Tibial nerve (tissue), 4 donors: Measurements from ENCODE around the gene PNCK. TPM values are rescaled to one million over a fixed set of nuclear protein-coding genes. Genes with fewer than 3 reads are reported as not detected.
"Not testable (repeated sequence)": the region's sequence is repeated elsewhere in the genome, so short reads cannot be mapped to it uniquely, and the experiment has no call there.

Experiments used
- DNase-seq, 2 donors: peaks; one replicate each; pipeline ENCODE4 v3.0.0-alpha.2; 2019; ENCODE audit warnings: low spot score in 2 of 2
- H3K27ac ChIP-seq, 4 donors: fragments of 200-600 bp; sonication (generic) in 3 of 4; one replicate each; pipeline ENCODE4 v1.5.1; 2017 to 2019; ENCODE audit warnings: mild to moderate bottlenecking in 1 of 4
- H3K27me3 ChIP-seq, 2 donors: fragments of 200-600 bp; sonication (generic) in 1 of 2; one replicate each; pipeline versions ENCODE4 v1.5.1 to v1.6.0; 2017 to 2019
- H3K36me3 ChIP-seq, 3 donors: fragments of 200-600 bp; sonication (generic); one replicate each; pipeline ENCODE4 v1.5.1; 2018 to 2019
- H3K4me1 ChIP-seq, 4 donors: fragments of 200-600 bp; sonication (generic) in 3 of 4; one replicate each; pipeline ENCODE4 v1.5.1; 2017 to 2019
- H3K4me3 ChIP-seq, 4 donors: fragments of 200-600 bp; sonication (generic) in 3 of 4; one replicate each; pipeline ENCODE4 v1.5.1; 2017 to 2019; ENCODE audit warnings: mild to moderate bottlenecking in 1 of 4, moderate library complexity in 1 of 4
- H3K9me3 ChIP-seq, 4 donors: fragments of 200-600 bp; sonication (generic) in 3 of 4; one replicate each; pipeline ENCODE4 v1.5.1; 2017 to 2019
- CTCF ChIP-seq, 5 experiments: fragments of 200-600 bp in 3 of 5; fragments of 450-650 bp in 2 of 5; sonication (generic) in 3 of 5; IDR thresholded peaks; one replicate each; pipeline ENCODE4 v1.5.1; 2016 to 2019; ENCODE audit warnings: antibody characterized with exemption in 5 of 5, mild to moderate bottlenecking in 3 of 5, moderate library complexity in 2 of 5
- EP300 ChIP-seq, 2 donors: sonication (generic); formaldehyde crosslinking; IDR thresholded peaks; one replicate each; pipeline ENCODE4 v1.6.1; 2017; ENCODE audit warnings: antibody characterized with exemption in 2 of 2, mild to moderate bottlenecking in 1 of 2
- POLR2A ChIP-seq, 2 donors: fragments of 450-650 bp; IDR thresholded peaks; one replicate each; pipeline ENCODE4 v1.6.1; 2017; ENCODE audit warnings: antibody characterized with exemption in 2 of 2, mild to moderate bottlenecking in 2 of 2, moderate library complexity in 2 of 2
- WGBS, 2 donors: methylation state at CpG; one replicate each; pipeline ENCODE4 v1.1.5; 2018; 5-methylcytosine and 5-hydroxymethylcytosine counted together
- total RNA-seq, 4 donors: library from RNA; depleted of rRNA; stranded (reverse); fragments of >200 nt; gene quantifications; one replicate each; pipeline ENCODE4 v1.1.0, GENCODE V29; 2016

PNCK gene
- total RNA-seq, 4 donors from 2014 or later = 0.63 to 4.5 (median 3.6) TPM; not detected in 1

- no peaks in the 10 kb centered on the region for H3K27me3 ChIP-seq
- WGBS, 2 donors = 33 to 61% methylated on average over 9 to 19 of the region's 21 CpGs
Measured at GRCh38 chrX:153684467-153685155, 11.0 kb upstream of the PNCK start.

GRCh38 chrX:153683486-153683885 is 9.9 kb upstream of the PNCK start:
- not testable (repeated sequence) for DNase-seq, H3K27me3 ChIP-seq, H3K4me3 ChIP-seq, H3K4me1 ChIP-seq, H3K27ac ChIP-seq, H3K9me3 ChIP-seq, H3K36me3 ChIP-seq
- WGBS, 2 donors = 94 to 97% methylated on average over 3 to 8 of the region's 8 CpGs

More at GRCh38 chrX:153684467-153685155, 11.0 kb upstream of the PNCK start:
- TF ChIP-seq EP300 (IDR thresholded peaks at IDR 0.05) = no peak
- TF ChIP-seq CTCF (IDR thresholded peaks at IDR 0.05) = no peak
- TF ChIP-seq POLR2A (IDR thresholded peaks at IDR 0.05) = no peak
- Histone ChIP-seq H3K4me3 (no peak overlapping the region), H3K9me3 (no peaks in the 10 kb centered on the region), H3K27ac (no peak overlapping the region), H3K36me3 (no peaks in the 10 kb centered on the region), H3K4me1 (peaks cover 0 to 7% (median 0%) of the 10 kb centered on the region in 4 donors)
- no peak for DNase-seq

GRCh38 chrX:153681175-153681574 is 7.6 kb upstream of the PNCK start:
- WGBS, 2 donors = 43 to 69% methylated on average over 4 to 12 of the region's 12 CpGs
- Histone ChIP-seq H3K4me3 (no peak overlapping the region), H3K27me3 (no peaks in the 10 kb centered on the region), H3K9me3 (no peaks in the 10 kb centered on the region), H3K27ac (no peak overlapping the region), H3K4me1 (no peaks in the 10 kb centered on the region), H3K36me3 (no peaks in the 10 kb centered on the region)
- TF ChIP-seq CTCF (IDR thresholded peaks at IDR 0.05) = no peak
- TF ChIP-seq POLR2A (IDR thresholded peaks at IDR 0.05) = no peak
- TF ChIP-seq EP300 (IDR thresholded peaks at IDR 0.05) = no peak
- no peak for DNase-seq

GRCh38 chrX:153674219-153674851 is 722 bp upstream of the PNCK start:
- H3K4me1 ChIP-seq = no peaks in the 10 kb centered on the region
- no peaks in the 10 kb centered on the region for H3K9me3 ChIP-seq
- H3K27ac ChIP-seq = no peak overlapping the region
- DNase-seq = no peak
- H3K27me3 ChIP-seq = peaks cover 0 to 50% of the 10 kb centered on the region in 2 donors
- WGBS, 2 donors = 66 to 77% methylated on average over 22 to 27 of the region's 27 CpGs
- no peak for TF ChIP-seq EP300 (IDR thresholded peaks at IDR 0.05)
- no peak overlapping the region for H3K4me3 ChIP-seq
- H3K36me3 ChIP-seq = no peaks in the 10 kb centered on the region

DNA sequence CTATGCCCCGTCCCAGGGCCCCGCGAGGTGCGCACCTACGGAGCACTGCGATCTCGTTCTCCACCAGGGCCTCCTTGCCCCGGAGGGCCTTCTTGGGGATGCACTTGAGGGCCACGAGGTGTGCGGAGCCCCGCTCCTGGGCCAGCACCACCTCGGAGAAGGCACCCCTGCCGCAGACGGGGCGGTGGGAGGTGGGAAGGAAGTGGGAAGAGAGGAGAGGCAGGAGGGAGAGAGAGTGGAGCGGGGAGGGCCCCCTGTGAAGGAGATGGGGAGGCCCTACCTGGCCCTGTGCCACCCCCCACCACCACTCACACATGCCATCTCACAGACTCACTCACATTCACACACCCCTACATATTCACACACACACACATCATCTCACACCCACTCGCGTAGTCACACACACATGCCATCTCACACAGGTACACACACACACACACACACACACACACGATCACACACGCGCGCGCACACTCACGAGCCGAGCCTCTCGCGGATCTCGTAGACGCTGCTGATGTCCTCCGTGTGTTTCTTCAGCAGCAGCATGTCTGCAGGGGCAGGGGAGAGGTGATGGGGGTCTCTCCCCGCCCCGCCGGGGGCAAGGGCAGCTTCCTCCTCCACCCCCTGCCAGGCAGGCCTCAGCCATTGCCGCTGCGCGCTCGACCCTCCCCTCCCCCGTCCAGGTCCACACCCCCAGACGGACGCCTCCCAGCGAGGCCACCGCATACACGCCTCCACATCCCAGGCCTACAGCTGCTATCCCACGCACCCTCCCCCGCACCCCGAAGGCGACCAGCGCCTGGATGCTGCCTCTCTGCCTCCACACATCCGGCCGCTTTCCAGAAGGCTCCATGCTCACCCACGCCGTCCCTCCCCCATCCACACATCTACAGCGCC is 834 bp downstream of the PNCK start:
- 69 to 74% methylated on average over 20 to 52 of the region's 53 CpGs for whole genome bisulfite sequencing, 2 donors
- Histone ChIP-seq H3K4me3 (no peak overlapping the region), H3K27ac (no peak overlapping the region), H3K36me3 (no peaks in the 10 kb centered on the region), H3K4me1 (no peaks in the 10 kb centered on the region), H3K27me3 (peaks cover 0 to 50% of the 10 kb centered on the region in 2 donors), H3K9me3 (no peaks in the 10 kb centered on the region)
- no peak for TF ChIP-seq CTCF (IDR thresholded peaks at IDR 0.05)
- no peak for TF ChIP-seq POLR2A (IDR thresholded peaks at IDR 0.05)
- TF ChIP-seq EP300 (IDR thresholded peaks at IDR 0.05) = no peak
- DNase-seq = no peak
